CD4-positive, alpha-beta T cell treated with Interleukin-4 for 4 hours (primary cell): ENCODE measurements around the gene HNRNPUL2.

Experiments
- DNase-seq: peaks from one replicate; pipeline ENCODE4 v3.0.0-alpha.2; 2020

HNRNPUL2 gene

GRCh38 chr11:62665599-62666258 is 61.5 kb downstream of the HNRNPUL2 start:
- DNase-seq = peak; percentile 74

GRCh38 chr11:62665075-62665598 is 62.1 kb downstream of the HNRNPUL2 start, which contains the start of the genes C11orf98 and CSKMT:
TSS of gene C11orf98 (minus strand) at chr11:62665210. CDS start at chr11:62665169, 41 bp downstream.
TSS of gene CSKMT (plus strand) at chr11:62665312. CDS start at chr11:62665880, 568 bp downstream.
- DNase-seq = peak; percentile 96

GRCh38 chr11:62664405-62665074 is 62.7 kb downstream of the HNRNPUL2 start:
- DNase-seq = peak; percentile 48
